Erythroblast (primary cell): ENCODE measurements around the gene SLC26A8.

ENCODE experiments used
- GATA1 ChIP-seq: IDR thresholded peaks from 2 replicates; pipeline ENCODE4 v1.6.1; 2011; ENCODE audit warnings: low read depth, mild to moderate bottlenecking, control low read depth, low read length, moderate library complexity
- POLR2A ChIP-seq: IDR thresholded peaks from 2 replicates; pipeline ENCODE4 v1.6.1; 2011; ENCODE audit warnings: mild to moderate bottlenecking, low read length

- TF ChIP-seq GATA1 (no peak), POLR2A (no peak)
These were observed 78.8 kb downstream of the SLC26A8 start for GRCh38 chr6:35945650-35946025.
